Hepatocyte (in vitro differentiated cells): ENCODE data around the gene SLC30A10. TPM values are rescaled to one million over a fixed set of nuclear protein-coding genes. Genes with fewer than 3 reads are reported as not detected.
"Not testable (repeated sequence)": the region's sequence is repeated elsewhere in the genome, so short reads cannot be mapped to it uniquely, and the experiment has no call there.

Source experiments
- DNase-seq: peaks from one replicate; pipeline ENCODE4 v3.0.0-alpha.2; 2016; ENCODE audit warnings: low spot score
- H2AFZ ChIP-seq: fragments of 200-600 bp; sonication (generic); 2 replicates; pipeline ENCODE4 v1.6.0; 2016; ENCODE audit warnings: antibody characterized with exemption, mild to moderate bottlenecking
- H3K27ac ChIP-seq: fragments of 200-600 bp; sonication (generic); 2 replicates; pipeline ENCODE4 v1.5.1; 2016; ENCODE audit warnings: mild to moderate bottlenecking
- H3K27me3 ChIP-seq: fragments of 200-600 bp; sonication (generic); 2 replicates; pipeline ENCODE4 v1.6.1; 2016
- H3K36me3 ChIP-seq: fragments of 200-600 bp; sonication (generic); replicated peaks from 2 replicates; pipeline ENCODE4 v1.5.1; 2016; ENCODE audit warnings: low read depth; ENCODE audit not compliant: insufficient read depth
- H3K4me1 ChIP-seq: fragments of 200-600 bp; sonication (generic); 2 replicates; pipeline ENCODE4 v1.5.1; 2016; ENCODE audit warnings: mild to moderate bottlenecking, moderate library complexity; ENCODE audit not compliant: insufficient read depth
- H3K4me2 ChIP-seq: fragments of 200-600 bp; sonication (generic); 2 replicates; pipeline ENCODE4 v1.6.0; 2016
- H3K4me3 ChIP-seq: fragments of 200-600 bp; sonication (generic); 2 replicates; pipeline ENCODE4 v1.5.1; 2016; ENCODE audit warnings: mild to moderate bottlenecking
- H3K79me2 ChIP-seq: fragments of 200-600 bp; sonication (generic); 2 replicates; pipeline ENCODE4 v1.6.0; 2017; ENCODE audit warnings: mild to moderate bottlenecking
- H3K9me2 ChIP-seq: fragments of 200-600 bp; sonication (generic); replicated peaks from 2 replicates; pipeline ENCODE4 v1.6.0; 2017; ENCODE audit warnings: mild to moderate bottlenecking; ENCODE audit not compliant: insufficient read depth
- H3K9me3 ChIP-seq: fragments of 200-600 bp; sonication (generic); 2 replicates; pipeline ENCODE4 v1.5.1; 2016; ENCODE audit warnings: low read depth, mild to moderate bottlenecking
- H4K20me1 ChIP-seq: fragments of 200-600 bp; sonication (generic); 2 replicates; pipeline ENCODE4 v1.6.0; 2016; ENCODE audit warnings: mild to moderate bottlenecking; ENCODE audit not compliant: insufficient read depth, poor library complexity, severe bottlenecking
- CTCF ChIP-seq: fragments of 200-600 bp; sonication (generic); IDR thresholded peaks from 2 replicates; pipeline ENCODE4 v1.5.1; 2016; ENCODE audit warnings: antibody characterized with exemption, mild to moderate bottlenecking; ENCODE audit not compliant: poor library complexity
- EZH2 ChIP-seq: fragments of 200-600 bp; sonication (generic); IDR thresholded peaks from 2 replicates; pipeline ENCODE4 v1.6.1; 2016; ENCODE audit warnings: antibody characterized with exemption, mild to moderate bottlenecking, borderline replicate concordance
- EZH2phosphoT487 ChIP-seq: fragments of 200-600 bp; sonication (generic); IDR thresholded peaks from one replicate; pipeline ENCODE4 v1.6.1; 2018; ENCODE audit warnings: antibody characterized with exemption, mild to moderate bottlenecking, low read depth, moderate library complexity; ENCODE audit not compliant: unreplicated experiment, severe bottlenecking
- WGBS: methylation state at CpG from one replicate; pipeline ENCODE4 v1.1.6; 2016; ENCODE audit warnings: low lambda C conversion rate; ENCODE audit errors: missing lambda C conversion rate; 5-methylcytosine and 5-hydroxymethylcytosine counted together
- polyA plus RNA-seq: library from polyadenylated mRNA; unstranded; fragments of >200 nt; fragmentation: Nextera tagmentation; extraction: Ambion mirVana; gene quantifications from 2 replicates; pipeline ENCODE4 v1.2.1, GENCODE V29; 2016
- total RNA-seq: library from RNA; depleted of rRNA; stranded (reverse); fragments of >200 nt; gene quantifications from 2 replicates; pipeline ENCODE4 v1.2.3, GENCODE V29; 2014

The SLC30A10 gene
- total and polyA plus RNA-seq, 2 experiments from 2014 or later: 6.0 to 14.1 TPM

- TF ChIP-seq EZH2phosphoT487 (no peak), EZH2 (no peak), CTCF (no peak)
- Histone ChIP-seq H3K27me3 (no peaks in the 10 kb centered on the region), H3K79me2 (no peaks in the 10 kb centered on the region), H3K4me2 (no peak overlapping the region), H3K4me3 (no peak overlapping the region), H3K9me2 (no peaks in the 10 kb centered on the region), H3K4me1 (no peaks in the 10 kb centered on the region), H3K36me3 (no peaks in the 10 kb centered on the region), H4K20me1 (no peaks in the 10 kb centered on the region), H2AFZ (no peak overlapping the region), H3K9me3 (no peaks in the 10 kb centered on the region), H3K27ac (no peak overlapping the region)
- 78% methylated on average over 5 of the region's 5 CpGs for WGBS
- DNase-seq: no peak
These were observed 21.2 kb downstream of the SLC30A10 start for GRCh38 chr1:219906924-219907771.

GRCh38 chr1:219906565-219906923, 21.8 kb downstream of the SLC30A10 start:
- not testable (repeated sequence) for H3K4me3 ChIP-seq, H3K9me2 ChIP-seq, H3K27ac ChIP-seq, H3K4me1 ChIP-seq, H3K79me2 ChIP-seq, H3K4me2 ChIP-seq, H4K20me1 ChIP-seq, H3K27me3 ChIP-seq, DNase-seq, H3K36me3 ChIP-seq, H3K9me3 ChIP-seq, H2AFZ ChIP-seq
- WGBS: 97% methylated on average over 8 of the region's 8 CpGs

- Histone ChIP-seq H3K4me1 (no peaks in the 10 kb centered on the region), H3K27me3 (no peaks in the 10 kb centered on the region), H3K4me3 (no peak overlapping the region), H2AFZ (no peak overlapping the region), H3K36me3 (no peaks in the 10 kb centered on the region), H3K4me2 (no peak overlapping the region), H4K20me1 (no peaks in the 10 kb centered on the region), H3K27ac (no peak overlapping the region), H3K9me2 (no peaks in the 10 kb centered on the region), H3K79me2 (no peaks in the 10 kb centered on the region), H3K9me3 (no peaks in the 10 kb centered on the region)
- no peak for DNase-seq
- 88% methylated on average over 4 of the region's 4 CpGs for WGBS
- TF ChIP-seq CTCF (no peak), EZH2phosphoT487 (no peak), EZH2 (no peak)
These were observed 22.8 kb downstream of the SLC30A10 start for GRCh38 chr1:219905524-219905923.

- Histone ChIP-seq H3K27ac (no peak overlapping the region), H3K79me2 (no peaks in the 10 kb centered on the region), H3K9me2 (no peaks in the 10 kb centered on the region), H4K20me1 (no peaks in the 10 kb centered on the region), H3K4me2 (no peak overlapping the region), H3K4me1 (no peaks in the 10 kb centered on the region), H2AFZ (no peak overlapping the region), H3K4me3 (no peak overlapping the region), H3K36me3 (no peaks in the 10 kb centered on the region), H3K27me3 (no peaks in the 10 kb centered on the region), H3K9me3 (no peaks in the 10 kb centered on the region)
- DNase-seq: no peak
- 38% methylated on average over 2 of the region's 2 CpGs for WGBS
- TF ChIP-seq EZH2phosphoT487: no peak
- TF ChIP-seq EZH2: no peak
- no peak for TF ChIP-seq CTCF
These were observed 23.4 kb downstream of the SLC30A10 start for GRCh38 chr1:219904934-219905333.
